Astrocyte of the cerebellum (primary cell): ENCODE data around the gene HPS6.

Source experiments
- DNase-seq: peaks from one replicate; pipeline ENCODE4 v3.0.0-alpha.2; 2011; ENCODE audit warnings: low read depth
- H3K4me3 ChIP-seq: 2 replicates; pipeline ENCODE4 v1.5.1; 2011; ENCODE audit warnings: mild to moderate bottlenecking, low read depth, low read length, moderate library complexity
- CTCF ChIP-seq: IDR thresholded peaks from 2 replicates; pipeline ENCODE4 v1.5.1; 2012; ENCODE audit warnings: low read length, low read depth, moderate library complexity, mild to moderate bottlenecking; ENCODE audit errors: missing control alignments
- in situ Hi-C: cut with HindIII; loops from 2 replicates; pipeline ENCODE4 v1.10.0; 2017; ENCODE audit warnings: low sequenced_read_pairs

Gene HPS6

GRCh38 chr10:102090772-102091171 lies 25.6 kb downstream of the HPS6 start:
- DNase-seq: no peak
- in situ Hi-C loops: no loop called here
- H3K4me3 ChIP-seq: no peak overlapping the region
- TF ChIP-seq CTCF: no peak

GRCh38 chr10:102096449-102096848 lies 31.3 kb downstream of the HPS6 start:
- in situ Hi-C loops: no loop called here
- TF ChIP-seq CTCF: no peak
- no peak for DNase-seq
- H3K4me3 ChIP-seq: no peak overlapping the region

GRCh38 chr10:102101152-102101551 lies 36.0 kb downstream of the HPS6 start:
- in situ Hi-C loops: no loop called here
- peak; percentile 16 for TF ChIP-seq CTCF
- H3K4me3 ChIP-seq: no peak overlapping the region
- no peak for DNase-seq

- TF ChIP-seq CTCF: no peak
- H3K4me3 ChIP-seq: no peak overlapping the region
- in situ Hi-C loops: no loop called here
- DNase-seq: no peak
Observed at GRCh38 chr10:102102421-102102820, 37.3 kb downstream of the HPS6 start.

- H3K4me3 ChIP-seq: no peak overlapping the region
- no peak for TF ChIP-seq CTCF
- in situ Hi-C loops: no loop called here
- DNase-seq: no peak
Observed at GRCh38 chr10:102106998-102107397, 41.8 kb downstream of the HPS6 start.

GRCh38 chr10:102109166-102110116 lies 44.3 kb downstream of the HPS6 start:
- no peak for TF ChIP-seq CTCF
- no peak for DNase-seq
- no peak overlapping the region for H3K4me3 ChIP-seq
- in situ Hi-C loops: no loop called here
